HG02938 (cell line): ENCODE measurements around the gene PABPC1L.
"Not testable (repeated sequence)": the region's sequence is repeated elsewhere in the genome, so short reads cannot be mapped to it uniquely, and the experiment has no call there.

Source experiments
- ATAC-seq: cut with Tn5 transposase; IDR thresholded peaks from one replicate; pipeline ENCODE4 v1.9.1; 2021; ENCODE audit warnings: mild to moderate bottlenecking, moderate library complexity; ENCODE audit not compliant: unreplicated experiment

PABPC1L gene

DNA sequence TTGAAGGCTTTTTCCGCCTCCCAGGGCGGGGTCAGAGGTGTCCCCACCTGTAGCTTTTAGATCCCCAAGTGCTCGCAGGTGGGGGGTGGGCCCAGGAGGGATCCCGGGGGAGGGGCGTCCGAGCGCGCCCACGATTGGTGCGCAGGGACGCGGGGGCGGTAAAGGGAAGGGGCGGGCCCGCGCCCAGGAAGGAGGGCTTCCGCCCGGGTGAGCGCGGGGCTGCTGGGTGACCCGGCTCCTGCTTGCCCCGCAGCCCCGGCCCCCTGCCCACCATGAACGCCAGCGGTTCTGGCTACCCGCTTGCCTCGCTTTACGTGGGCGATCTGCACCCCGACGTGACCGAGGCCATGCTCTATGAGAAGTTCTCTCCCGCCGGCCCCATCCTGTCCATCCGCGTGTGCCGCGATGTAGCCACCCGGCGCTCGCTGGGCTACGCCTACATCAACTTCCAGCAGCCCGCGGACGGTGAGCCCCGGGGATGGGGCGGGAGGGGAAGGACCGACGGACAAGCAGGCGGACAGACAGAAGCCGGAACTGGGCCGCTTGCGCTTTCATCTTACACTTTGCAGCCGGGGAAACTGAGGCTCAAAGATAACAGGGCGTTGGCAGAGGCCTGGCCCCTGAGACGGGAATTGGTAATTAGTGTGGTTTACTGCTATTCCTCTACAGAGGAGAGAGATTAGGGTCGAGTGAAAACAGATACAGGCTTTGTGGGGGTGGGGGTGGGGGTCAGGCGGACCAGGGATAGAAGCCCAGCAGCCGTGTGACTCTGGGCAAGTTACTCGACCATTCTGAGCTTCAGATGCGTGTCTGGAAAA, at the start of gene PABPC1L:
PABPC1L (plus strand) TSS at position 189 of the 818 bp plus-strand sequence; CDS start at position 273, 84 bp downstream.
- peak; percentile 43 for ATAC-seq

DNA sequence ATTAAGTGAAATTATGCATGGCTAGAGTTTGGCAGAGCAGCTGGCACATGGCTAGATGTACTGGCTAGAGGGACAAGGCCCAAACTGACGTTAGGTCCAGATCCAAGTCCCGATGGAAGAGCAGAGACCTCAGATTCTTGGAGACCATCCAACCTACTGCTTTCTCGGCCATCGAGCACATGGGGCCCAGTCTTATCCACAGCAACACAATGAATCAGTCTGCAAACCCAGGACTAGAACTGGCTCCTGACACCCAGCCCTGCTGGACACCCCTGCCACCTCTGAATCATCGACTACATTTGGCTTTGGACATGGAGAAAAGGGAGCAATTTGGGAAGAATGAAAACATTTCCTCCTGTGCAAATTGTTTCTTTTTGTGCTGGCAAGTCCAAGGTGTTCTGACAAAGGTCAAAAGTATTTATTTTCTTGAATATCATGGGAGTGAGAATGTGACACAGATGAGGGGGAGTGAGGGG, 48.3 kb upstream of the PABPC1L start:
- ATAC-seq, result no peak

DNA sequence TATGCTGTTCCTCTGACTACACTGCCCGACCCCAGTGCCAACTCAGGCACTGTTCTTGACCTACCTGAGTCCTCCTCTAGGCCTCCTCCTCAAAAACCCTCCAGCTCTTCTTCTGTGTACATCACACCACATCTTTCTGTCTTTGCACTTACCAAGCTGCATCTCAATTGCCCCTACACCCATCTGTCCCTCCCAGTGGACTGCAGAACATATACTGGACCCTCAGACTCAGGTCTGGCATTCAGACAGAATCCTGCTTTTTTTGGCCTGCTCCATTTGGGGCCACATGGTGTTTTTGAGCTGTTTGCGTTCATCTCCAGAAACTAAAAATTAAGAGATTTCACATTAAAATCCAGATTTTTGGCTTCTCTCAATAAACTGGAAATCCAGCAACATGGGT, 47.6 kb upstream of the PABPC1L start:
- ATAC-seq, result no peak

DNA sequence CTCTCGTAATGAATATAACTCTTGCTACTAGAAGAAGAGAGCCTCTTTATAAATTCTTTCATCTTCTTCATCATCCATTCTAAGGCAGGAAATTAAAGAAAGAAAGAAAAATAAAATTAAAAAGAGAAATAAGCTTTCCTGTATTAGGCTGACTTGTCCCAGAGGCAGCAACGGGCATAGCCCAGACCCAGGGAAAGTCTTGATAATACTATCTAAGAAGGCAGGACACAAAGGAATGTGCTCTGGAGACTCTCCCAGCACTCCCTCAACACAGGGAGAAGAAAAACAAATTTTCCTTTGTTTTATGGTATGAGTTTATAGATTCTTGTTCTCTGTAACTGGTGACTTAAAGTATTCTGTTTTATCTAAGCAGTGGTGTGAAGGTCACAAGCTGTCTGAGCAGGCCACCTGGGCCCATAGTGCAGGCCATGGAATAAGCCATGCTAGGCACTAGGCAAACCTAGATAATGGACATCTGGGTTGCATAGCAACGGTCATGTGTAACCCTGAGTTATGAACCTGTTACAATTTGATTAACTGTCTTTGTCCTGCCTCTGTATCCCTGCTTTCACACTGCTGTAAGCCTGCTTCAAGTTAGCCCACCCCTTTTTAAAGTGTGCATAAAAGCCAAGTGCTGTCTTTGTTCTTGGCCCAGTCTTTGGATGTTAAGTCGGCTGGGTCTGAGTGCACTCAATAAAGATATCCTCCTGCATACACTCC, 46.3 kb upstream of the PABPC1L start:
- not testable (repeated sequence) for ATAC-seq

DNA sequence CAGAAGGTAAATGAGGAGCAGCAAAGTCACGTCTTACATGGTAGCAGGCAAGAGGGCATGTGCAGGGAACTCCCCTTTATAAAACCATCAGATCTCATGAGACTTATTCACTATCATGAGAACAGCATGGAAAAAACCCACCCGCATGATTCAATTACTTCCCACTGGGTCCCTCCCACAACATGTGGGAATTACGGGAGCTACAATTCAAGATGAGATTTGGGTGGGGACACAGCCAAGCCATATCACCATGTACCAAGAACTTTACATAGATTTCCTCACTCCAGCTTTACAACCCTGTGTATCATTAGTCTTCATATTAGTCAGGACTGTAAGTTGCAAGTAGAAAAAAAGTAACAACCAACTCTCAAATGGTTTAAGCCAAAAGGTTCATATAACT, 45.4 kb upstream of the PABPC1L start:
- ATAC-seq, result not testable (repeated sequence)

DNA sequence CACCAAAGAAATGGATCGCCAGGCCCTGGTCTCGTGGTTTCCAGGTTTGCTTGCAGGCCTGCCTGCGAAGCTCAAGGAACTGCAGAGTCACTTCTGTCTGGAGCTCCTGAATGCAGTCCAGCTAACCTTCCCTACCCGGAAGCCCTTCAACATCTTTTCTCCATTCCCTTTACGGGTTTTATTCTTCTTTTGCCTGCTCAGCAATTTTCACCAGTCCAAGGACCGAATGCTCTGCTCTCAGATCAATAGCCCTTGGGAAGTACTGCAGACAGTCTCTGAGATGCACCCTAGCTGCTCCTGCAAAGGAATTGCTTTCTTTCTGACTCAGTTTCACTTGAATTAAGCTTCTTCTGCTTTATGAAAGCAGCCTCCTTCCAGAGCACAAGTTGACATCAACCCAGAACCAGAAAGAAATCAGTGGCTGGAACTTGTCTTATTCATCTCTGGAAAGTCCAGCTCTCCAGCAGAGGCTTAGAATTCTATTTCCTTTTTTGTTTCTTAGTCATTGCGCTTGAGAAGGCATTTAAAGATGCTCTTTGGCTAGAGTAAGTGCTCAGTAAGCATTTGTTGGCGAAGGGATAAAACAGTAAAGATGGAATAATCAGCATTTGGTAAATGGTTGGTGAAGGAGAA, 43.0 kb upstream of the PABPC1L start:
- ATAC-seq, result no peak

DNA sequence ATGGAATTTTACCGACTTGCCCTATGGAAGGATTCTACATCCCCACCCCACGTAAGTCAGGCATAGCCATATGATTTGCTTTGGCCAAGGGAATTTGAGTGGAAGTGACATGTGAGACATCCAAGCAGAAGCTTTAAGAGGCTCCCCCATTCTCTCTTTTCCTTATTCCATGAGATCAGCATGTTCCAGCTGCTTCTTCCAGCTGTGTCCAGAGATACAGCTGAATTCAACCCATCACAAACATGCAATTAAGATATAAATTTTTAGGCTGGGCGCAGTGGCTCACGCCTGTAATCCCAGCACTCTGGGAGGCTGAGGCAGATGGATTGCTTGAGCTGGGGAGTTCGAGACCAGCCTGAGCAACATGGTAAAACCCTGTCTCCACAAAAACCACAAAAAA, 40.4 kb upstream of the PABPC1L start:
- no peak for ATAC-seq

DNA sequence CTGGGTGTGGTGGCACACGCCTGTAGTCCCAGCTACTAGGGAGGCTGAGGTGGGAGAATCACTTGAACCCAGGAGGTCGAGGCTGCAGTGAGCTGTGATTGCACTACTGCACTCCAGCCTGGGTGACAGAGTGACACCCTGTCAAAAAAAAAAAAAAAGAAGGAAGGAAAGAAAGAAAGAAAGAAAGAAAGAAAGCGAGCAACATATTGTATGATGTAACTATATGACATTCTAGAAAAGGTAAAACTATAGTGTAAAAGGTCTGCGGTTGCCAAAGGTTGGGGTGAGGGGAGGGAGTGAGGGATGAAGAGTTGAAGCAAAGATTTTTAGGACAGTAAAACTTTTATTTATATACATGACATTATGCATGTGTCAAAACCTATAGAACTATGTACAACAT, 27.5 kb upstream of the PABPC1L start:
- ATAC-seq, result not testable (repeated sequence)

DNA sequence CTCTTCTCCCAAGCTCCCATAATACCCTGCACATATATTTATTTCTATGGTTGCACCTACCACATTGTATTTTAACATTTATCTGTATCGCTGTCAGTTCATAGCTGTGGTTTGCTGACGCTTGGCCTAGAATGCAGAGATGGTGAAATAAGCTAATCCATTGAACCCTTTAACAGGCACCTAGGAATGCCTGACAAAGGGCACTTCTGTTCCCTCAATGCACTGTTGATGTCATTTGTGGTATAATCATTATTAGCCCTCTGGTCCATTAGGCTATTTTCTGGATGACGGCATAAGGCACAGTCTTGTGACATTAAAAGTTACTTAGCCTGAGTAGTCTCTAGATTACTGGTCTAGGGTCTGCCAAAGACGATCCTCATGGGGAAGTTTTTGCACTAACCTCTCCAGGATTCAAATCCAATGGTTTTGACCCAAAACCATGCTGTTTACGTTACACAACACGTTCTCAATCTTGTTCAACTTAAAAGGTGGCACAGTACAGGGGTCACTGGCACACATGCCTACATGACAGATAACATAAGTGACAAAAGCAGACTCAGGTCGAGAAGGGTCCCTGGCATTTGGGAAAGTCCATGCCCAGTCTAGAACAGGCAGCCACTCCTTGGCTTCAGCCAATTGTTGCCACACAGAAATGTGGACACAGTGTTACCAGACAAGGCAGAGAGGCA, 26.5 kb upstream of the PABPC1L start:
- ATAC-seq, result no peak

DNA sequence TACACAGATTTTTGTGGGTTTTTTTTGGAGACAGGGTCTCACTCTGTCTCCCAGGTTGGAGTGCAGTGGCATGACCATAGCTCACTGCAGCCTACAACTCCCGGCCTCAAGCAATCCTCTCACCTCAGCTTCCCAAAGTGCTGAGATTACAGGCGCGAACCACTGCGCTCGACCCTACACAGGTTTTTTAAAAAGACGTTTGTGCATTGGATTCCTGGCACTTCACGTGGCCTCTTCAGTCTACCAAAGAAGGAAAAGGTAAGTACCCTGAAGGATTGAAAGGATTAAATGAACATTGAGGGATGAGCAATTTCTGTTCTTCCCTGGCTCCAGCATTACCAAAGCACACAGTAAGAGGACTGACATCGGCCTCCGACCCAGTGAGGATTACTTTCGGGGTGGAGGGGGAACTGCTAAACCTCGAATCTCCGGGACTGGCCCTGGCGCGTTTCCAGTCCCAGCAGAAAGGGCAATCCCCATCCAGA, 24.9 kb upstream of the PABPC1L start:
- no peak for ATAC-seq

DNA sequence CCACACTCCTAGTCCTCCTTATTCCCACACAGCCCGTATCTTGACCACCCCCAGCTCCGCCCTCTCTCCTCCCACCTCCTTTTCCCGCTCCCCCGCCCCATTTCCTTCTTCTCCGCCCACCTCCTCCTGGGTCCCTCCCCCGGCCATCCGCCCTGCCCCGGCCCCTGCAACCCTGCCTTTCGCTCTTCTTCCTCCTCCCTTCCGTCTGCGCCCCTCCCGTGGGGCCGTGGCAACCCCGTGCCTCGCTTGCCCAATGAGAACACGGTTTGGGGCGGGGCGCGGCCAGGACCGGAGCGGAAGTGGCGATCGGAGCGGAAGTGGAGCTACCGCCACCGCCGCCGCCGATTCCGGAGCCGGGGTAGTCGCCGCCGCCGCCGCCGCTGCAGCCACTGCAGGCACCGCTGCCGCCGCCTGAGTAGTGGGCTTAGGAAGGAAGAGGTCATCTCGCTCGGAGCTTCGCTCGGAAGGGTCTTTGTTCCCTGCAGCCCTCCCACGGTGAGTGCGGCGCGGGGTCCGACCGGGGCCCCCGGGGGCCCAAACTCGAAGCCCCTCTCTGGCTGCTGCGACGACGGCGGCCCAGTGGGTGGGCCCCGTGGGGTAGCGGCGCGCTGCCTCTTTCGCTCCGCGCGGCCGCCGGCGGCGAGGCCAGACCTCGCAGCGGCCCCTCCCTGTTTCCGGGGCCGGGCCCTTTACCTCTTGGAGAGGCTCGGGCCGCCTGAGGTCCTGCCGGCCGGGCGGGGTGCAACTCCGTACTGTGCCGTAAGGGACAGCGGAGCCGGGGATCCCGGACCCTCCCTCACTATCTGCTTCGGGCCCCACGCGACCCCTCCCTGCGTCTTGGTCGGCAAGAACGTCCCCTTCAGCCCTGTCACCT, 24.2 kb upstream of the PABPC1L start, which contains the start of gene YWHAB:
YWHAB (plus strand) TSS at position 314 of the 874 bp plus-strand sequence. CDS start 15,829 bp downstream, outside the sequence.
- ATAC-seq, result peak; percentile 90

DNA sequence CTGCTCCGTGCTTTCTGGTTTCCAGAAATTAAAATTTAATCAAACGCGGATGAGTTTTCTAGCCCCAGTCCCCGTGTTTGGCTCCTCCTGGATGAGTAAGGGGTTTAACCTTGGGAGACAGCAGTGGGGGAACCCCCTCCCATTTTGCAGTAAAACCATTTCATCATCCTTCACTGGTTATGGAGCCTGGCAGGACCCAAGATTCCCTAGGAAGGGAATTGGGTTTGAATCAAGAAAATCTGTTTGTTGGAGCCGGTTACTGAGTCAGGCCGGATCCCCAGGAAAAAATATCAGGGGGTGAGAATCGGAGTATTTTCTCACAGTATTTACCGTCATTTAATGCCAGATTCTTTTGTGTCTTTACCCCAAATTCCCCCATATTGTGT, 23.6 kb upstream of the PABPC1L start:
- ATAC-seq, result no peak

DNA sequence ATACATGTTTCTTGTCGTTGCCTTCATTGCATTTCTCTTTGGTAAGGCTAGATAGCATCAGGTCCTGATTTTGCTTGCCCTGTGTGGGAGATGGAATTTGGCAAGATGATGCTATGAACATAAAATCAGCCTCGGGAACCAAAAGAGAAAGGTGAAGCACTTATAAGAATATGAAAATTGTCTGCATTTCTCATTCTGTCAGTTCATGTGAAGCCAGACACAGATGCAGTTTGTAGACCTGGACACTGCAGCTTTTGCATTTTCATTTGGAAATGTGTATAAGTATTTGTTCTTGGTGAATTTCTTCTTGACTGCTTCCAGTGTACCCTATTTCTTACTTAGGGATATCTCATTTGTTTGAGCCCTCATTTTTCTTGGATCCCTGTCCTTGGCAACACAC, 23.0 kb upstream of the PABPC1L start:
- ATAC-seq, result no peak

DNA sequence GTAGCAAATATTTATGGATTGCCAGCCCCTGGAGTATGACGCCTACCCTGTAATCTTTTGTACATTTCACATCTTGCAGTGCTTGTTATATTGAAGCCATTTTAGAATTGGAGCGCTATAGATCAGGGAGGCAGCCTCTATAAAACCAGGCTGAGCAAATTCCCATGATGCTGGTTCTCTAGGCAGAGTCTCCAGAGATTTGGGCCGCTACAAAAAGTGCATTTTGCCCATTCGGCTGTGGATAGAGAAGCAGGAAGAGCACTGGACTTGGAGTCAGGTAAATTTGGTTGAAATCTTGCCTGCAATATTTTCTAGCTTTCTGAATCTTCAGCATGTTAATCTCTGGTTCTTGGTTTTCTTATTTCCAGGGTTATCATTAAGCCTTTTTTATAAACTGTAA, 22.4 kb upstream of the PABPC1L start:
- no peak for ATAC-seq

DNA sequence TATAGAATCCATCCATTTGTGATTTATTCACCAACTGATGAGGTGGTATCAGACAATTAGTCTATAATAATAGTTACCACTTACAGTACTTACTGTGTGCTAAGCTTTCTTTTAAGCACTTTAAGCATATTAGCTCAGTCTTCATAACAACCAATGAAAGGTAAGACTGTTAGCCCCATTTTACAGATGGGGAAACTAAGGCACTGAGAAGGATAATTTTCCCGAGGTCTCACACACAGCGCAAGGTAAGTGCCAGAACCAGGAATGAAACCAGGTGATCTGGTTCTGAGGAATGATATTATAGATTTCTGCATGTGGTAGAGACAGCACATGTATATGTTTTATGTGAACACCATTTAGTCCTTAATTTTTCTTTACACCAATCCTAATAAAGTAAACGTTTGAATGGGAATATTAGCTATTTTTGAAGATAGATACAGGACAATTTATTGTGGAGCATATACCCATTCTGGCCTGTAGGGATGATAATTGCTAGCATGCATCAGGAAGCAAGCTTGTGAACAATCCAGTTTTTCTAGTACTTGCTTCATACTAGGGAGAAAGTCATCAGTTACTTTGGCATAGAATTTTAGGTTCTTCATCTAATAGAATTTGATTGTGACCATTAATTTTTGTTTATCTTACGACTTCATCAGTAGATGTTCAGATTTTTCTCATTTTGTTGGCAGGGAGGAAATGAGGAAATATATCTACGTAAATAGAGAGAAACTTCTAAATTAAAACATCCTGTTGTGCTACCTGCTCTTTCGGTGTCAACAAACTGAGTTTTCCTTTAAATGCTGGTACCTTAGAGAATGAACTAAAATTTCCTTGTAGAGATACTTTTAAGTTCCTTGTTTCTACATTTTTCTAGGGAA, 21.4 kb upstream of the PABPC1L start:
- no peak for ATAC-seq

DNA sequence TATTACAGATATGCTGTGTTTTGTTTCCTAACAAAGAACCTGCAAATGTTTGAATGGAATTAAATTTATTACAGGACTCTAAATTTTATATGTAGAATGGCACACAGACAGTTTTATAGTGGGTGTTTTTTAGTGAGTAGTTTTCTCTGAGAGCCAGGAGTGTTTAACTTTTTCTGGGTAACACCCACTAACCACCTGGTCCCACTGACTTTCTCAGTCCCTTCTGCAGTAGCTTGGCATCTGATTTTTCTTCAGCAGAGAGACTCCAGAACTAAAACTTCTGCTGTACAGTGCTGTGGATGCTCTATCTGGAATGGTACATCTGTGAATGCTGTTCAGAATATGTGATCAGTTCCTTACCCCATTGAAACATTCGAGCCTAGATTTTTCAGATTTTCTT, 18.0 kb upstream of the PABPC1L start:
- no peak for ATAC-seq

DNA sequence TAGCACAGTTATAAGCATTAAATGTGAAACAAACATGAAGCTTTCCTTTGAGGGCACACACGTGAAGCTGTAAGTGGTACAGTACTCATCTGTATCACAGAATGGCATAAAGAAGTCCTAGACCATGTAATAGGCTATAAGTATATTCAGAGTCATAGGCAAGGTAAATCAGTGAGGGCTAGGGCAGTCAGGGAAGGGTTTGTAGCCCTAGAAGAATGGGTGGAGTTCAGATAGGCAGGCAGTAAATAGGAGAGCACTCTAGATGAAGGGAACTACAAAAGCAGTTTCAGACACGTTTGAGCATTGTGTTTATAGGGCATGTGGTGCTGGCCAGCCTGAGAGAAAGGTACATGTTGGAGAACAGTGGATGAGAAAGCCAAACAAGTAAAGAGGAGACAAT, 14.9 kb upstream of the PABPC1L start:
- ATAC-seq, result no peak

DNA sequence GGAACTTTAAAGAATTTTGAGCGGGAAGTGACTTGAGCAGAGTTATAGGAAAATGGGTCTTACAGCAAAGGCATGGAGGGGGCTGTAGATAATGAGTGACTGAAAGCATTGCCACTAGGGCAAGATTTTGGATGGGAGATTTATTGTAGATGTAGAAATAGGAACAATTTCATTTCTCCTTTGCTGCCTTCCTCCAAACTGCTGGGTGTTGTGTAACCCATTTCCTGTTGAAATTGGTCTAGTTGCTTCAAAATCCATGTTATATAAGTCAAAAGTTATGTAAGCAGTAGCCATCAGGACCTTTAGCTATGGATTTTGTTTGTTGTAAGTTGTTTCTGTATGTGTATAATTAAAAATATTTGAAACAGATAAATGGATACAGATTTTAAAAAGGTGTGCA, 13.3 kb upstream of the PABPC1L start:
- no peak for ATAC-seq

DNA sequence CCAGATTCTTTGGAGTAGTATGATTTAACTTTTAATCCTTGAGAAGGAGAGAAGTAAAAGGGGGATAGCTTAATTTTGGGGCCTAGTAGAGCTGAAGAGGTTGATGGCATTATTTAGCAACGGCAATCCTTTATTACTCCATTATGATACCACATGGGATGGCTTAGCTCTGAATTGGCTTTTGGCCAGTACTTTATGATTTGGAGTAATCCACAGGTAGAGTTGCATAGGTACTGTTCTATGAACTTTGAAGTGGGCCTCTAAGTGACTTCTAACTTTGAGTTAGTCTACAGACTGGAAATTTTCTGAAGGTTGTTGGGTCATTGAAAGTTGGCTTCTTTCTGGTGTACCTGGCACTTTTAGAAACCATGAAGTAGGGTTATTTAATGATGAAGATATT, 12.7 kb upstream of the PABPC1L start:
- no peak for ATAC-seq
